Activated CD8-positive, alpha-beta memory T cell treated with anti-CD3 and anti-CD28 coated beads, Interleukin-2, amount 50 U/mL, for 4 hours (primary cell): ENCODE results near the gene NEURL3.

ENCODE experiments used
- DNase-seq: peaks from one replicate; pipeline ENCODE4 v3.0.0-alpha.2; 2020

The NEURL3 gene

DNA sequence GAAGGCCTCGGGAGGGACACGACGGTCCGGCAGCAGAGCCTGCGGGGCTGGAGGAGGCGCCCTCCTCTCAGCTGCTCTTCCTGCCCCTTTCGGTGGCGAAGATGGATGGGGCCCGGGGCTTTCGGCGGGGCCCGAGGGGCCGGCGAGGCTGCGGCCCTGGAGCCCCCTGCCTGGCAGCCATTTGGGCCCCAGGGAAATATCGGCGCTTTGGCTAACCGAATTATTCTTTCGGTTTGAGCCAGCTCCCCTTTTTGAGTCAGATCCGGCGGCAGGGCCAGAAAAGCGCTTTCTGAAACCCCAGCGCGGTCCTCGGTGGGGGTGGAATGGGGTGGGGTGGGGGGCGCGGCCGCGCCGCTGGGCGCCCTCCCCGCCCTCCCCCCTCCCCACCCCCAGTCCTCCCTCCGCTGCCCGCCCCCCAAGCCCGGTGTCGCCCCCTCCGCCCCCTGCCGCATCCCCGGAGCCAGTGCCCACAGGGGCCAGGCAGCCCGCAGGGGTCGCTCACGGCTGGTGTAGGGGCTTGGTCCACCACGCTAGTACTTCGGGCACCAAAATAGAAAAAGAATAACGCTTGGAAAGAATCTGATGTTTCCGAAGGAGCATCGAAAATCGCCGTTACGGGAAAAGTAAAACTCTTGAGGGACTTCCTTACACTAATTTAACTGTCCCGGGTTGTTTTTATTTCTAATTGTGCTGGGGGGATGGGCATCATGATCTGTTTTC lies 22.3 kb upstream of the NEURL3 start:
- peak; percentile 58 for DNase-seq

DNA sequence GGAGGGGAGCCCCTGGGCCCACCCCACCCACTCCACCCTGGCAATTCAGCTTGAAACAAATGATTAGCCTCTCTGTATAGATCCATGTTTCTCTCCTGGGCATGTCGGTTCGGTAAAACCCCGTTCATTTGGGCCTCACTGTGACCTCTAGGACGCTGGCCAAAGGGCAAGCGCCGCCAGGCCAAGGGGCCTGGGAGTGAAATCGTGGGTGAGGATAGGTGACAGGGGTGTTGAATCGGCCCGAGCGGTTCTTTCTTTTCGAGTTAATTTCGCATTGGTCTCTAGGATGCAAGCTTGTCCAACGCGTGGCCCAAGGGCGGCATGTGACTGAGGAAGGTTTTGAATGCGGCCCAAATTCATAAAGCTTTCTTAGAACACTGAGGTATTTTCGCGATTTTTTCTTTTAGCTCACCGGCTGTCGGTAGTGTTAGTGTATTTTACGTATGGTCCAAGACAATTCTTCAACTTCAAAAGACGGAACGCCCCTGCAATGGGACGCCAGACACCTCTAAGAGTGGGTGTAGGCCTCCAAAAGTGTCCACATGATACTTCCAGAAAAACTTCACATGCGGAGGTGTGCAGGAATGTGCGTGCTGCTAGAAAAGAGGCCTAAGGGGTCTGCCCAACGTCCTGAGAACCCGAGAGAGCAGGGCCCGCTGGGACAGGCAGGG lies 21.6 kb upstream of the NEURL3 start:
- no peak for DNase-seq

DNA sequence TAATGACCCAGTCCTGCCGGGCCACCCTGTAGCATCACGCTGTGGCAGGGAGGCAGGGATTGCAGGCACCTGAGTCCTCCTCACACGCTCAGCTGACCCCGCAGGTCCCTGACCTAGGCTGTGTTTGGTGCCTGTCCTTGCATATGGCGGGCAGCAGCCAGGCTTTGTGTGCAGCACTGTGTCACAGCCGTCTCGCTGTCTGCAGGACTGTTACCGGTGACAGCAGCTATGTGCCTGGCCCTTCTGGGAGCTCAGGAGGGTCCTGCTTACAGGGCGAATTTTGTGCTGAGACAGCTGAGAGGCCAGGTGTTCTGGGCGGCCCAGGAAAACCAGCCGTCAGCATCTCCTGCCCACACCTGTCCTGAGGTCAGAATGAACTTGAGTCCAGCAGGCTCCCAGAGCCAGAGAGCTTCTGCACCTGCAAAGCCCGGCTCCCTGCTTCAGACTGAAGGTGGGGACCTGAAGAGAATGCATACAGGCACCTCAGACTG lies 21.0 kb upstream of the NEURL3 start:
- DNase-seq: no peak

DNA sequence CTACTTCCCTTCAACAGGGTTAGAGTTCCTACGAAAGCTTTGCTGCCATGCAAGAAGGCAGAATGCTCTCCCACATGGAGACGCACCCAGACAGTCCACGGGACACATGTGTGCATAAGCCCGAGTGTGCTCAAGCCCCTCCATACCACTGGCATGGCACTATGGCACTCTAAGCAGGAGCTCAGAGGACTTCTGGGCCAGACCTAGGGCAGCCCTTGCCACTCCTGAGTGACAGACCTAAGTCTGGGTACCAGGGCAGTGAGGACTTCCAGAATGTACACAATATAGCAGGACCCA lies 20.0 kb upstream of the NEURL3 start:
- no peak for DNase-seq

DNA sequence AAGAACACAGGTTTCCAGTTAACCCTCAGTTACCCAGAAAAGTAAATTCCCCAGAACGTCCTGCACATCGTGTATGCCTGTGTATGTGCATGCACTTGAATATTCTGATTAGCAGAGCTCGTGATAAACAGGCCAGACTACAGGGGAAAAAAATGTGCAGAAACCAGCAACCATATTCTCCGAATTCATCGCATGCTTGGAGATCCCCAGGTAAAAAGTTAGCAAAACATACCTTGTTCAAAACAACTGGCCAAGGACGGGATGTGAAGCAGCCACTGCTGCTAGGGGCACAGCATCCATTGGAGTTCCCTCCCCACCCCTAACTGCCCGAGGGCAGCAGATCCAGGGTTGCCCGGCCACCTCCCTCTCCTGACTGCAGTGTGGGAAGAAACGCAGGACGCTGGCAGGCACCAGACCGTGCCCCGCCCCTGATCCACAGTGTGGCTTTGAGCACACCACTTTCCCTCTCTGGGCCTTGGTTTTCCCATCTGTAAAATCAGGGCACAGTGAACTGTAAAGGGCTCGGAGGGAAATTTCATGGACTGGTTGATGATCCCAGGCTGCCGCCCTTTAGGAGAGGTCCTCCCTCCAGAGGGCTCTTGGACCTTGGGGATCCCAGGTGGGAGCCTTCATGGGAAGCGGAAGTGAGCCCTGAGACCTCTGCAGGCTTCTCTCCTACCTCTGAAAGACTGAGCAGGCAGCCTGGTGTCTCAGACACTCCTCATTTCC lies 19.5 kb upstream of the NEURL3 start:
- no peak for DNase-seq

DNA sequence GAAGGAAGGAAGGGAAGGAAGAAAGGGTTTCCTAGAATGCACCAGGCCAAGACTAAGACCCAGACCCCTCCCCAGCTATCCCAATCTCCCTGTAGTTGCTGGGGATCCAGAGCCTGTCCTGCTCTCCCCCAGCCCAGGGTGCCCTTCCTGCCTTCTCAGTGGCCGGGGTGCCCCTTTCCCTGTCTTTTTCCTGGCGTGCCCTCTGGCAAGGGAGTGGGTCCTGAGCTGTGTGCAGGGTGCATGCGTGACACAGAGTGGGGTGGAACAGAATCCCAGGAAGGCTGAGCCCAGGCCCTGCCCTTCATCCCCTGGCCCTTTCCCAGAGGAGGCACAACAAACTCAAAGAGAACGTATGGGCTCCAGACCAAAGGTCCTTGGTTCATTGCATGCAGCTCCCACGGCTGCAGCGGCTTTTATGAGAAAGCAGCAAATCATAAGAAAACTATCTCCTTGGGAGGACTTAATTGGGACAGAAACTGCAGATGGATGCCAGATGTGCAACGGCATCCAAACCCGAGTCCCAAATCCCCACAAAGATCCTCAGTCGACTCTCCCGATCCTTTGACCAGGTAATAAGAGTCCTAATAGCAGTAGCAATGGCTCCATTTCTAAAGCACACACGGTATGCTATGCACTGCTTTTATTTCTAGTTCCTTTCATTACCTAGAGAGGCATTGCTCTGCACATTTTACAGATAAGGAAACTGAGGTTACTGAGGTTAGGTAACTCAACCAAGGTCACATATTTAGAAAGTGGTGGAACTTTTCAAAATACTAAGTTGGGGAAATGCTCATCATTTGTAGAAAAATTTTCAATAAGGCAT lies 18.7 kb upstream of the NEURL3 start:
- no peak for DNase-seq

DNA sequence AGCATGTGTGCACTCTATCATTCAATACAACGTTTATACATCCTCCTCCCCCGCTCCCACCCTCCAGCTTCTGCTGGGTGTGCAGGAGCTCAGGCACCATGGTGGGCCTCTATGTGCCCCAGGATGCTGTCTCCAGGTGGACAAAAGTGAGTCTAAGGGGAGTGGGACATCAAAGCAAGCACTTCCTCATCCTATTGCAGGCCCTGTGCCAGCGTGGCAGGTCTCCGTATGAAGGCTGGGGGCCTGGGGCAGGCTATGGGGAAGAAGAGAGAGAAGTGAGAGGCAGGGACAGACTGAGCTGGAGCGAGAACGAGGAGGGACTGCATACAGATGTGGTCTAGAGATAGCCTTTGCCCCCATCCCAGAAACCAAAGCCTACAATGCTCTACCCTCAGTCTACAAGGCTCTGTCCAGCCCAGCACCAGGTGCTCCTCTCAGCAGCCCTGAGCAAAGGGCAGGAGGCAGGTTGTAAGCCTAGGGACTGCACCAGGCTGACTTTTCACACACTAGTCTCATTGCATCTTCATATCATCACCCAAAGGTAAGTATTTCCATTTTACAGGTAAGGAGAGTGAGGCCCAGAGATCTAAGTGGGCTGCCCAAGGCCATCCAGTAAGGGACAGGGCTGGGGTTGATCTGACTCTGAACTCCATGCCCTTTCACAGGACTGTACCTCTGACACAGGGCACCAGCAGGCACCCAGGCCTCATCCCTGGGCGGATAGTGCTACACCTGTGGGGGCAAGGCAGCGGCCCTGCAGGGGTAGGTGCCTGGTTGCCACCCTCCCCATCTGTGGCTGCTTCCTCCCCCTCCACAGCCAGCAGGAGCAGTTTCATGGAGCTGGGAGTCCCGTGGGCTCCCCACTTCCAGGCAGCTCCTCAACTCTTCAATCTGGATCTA lies 17.4 kb upstream of the NEURL3 start:
- no peak for DNase-seq

DNA sequence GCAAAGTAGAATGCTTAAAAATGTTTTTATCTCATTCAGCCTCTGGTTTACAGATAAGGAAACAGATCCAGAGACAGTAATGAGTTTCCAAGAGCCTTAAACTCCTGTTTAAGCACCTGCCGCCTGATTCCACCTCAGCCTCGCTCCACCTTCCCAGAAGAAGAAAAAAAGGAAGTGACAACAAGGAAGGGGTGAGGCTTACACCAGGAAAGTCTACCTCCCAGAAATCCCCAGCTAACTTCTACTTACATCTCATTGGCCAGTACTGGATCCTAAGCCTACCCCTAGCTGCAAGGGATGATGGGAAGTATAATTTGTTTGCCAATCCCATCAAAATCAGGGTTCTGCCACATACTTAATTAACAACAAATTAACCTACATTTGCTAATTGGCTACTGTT lies 16.1 kb upstream of the NEURL3 start:
- DNase-seq: no peak

DNA sequence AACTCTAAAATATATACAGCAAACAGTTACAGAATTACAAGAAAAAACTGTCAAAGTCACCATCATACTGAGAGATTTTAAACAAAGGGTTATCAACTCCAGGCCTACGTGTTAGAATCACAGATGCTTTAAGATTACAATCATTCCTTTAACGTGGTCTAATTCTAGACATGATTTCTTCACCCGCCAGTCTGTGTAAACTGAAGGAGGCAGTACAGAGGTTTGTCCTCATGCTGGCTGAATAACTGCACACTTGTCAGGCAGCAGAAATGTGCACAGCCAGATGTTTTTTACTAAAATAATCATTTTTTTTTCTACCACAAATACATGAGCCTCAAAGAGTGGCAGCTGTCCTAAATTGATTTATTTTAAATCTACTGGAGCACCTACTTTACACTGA lies 15.5 kb upstream of the NEURL3 start:
- DNase-seq: no peak

DNA sequence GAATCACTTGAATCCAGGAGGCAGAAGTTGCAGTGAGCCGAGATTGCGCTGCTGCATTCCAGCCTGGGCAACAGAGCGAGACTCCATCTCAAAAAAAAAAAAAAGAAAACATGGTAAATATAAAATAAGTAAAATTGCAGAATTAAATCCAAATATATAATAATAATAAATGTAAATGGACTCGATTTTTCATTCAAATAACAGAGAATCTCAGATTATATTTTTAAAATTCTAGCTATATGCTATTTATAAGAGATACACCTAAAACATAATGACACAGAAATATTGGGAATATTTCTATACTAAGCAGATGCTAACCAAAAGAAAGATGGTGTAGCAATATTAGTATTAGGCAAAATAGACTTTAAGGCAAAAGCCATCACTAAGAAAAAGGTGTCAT lies 15.1 kb upstream of the NEURL3 start:
- no peak for DNase-seq

DNA sequence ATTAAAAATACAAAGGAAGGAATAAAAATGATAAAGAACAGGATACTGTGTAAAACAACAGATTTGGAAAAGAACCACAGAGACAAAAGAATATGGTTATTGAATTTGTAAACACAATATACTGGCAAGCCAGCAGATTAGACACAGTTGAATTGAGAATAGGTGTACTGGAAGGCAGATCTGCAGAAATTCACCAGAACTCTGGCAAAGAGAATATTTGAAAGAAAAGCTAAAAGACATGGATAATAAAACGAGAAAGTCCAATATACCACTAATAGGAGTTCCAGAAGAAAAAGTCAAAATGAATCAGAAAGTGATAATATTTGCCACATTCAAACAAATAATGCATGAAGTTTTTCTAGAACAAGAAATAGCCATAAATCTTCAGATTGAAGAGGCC lies 11.9 kb upstream of the NEURL3 start:
- DNase-seq: no peak

DNA sequence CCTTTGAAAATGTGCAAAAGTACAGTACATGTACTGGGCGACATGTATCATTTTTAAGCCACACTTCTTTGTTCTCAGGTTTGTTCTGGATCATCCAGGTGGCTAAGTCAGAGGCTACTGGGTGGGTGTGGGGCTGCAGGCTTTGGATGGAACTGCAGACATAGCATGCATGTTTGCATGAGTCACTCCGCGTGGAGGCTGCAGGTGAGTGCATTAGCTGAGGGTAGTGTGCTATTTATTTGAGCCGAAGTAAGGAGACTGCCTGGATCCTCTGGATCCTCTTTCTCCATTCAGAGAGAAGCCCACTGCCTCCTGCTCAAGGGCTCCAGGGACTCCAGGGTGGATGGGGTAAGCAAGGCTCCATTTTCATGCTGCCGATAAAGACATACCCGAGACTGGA lies 9.4 kb upstream of the NEURL3 start:
- DNase-seq: no peak

DNA sequence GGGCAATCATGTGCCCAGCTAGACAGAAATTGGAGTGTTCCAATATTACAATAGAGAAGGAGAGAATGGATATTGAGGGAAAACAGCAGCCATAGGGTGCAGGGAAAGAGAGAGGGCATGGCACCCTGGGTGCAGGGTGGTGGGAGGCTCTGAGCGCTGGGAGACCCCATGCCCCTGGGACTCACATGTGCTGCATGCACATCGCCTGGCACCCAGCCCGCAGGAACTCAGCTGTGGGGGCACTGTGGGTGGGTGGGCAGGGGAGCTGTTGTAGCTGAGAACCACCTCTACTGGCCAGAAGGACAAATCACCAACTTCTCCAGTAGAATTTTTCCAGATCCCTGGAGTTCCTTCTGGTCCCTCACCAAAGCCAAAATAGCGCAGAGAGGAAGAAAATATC lies 7.2 kb upstream of the NEURL3 start:
- no peak for DNase-seq

DNA sequence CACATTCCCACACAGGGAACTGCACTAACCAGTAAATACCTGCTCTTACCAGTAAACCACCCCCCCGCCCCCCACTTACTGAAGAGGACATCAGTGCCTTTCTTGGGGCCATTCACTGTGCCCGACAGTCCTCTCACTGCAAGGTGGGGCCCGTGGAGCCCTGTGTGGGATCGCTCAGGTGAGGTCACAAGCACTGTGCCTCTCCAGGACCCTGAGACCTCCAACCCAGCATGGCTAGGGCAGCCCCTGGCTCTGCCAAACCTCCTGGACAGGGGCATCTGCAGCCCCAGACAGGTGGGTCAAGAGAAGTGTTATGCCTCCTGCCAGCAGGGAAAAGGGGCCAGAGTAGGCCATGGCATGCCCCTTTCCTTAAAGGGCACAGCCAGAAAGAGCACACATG lies 6.7 kb upstream of the NEURL3 start:
- DNase-seq: no peak

DNA sequence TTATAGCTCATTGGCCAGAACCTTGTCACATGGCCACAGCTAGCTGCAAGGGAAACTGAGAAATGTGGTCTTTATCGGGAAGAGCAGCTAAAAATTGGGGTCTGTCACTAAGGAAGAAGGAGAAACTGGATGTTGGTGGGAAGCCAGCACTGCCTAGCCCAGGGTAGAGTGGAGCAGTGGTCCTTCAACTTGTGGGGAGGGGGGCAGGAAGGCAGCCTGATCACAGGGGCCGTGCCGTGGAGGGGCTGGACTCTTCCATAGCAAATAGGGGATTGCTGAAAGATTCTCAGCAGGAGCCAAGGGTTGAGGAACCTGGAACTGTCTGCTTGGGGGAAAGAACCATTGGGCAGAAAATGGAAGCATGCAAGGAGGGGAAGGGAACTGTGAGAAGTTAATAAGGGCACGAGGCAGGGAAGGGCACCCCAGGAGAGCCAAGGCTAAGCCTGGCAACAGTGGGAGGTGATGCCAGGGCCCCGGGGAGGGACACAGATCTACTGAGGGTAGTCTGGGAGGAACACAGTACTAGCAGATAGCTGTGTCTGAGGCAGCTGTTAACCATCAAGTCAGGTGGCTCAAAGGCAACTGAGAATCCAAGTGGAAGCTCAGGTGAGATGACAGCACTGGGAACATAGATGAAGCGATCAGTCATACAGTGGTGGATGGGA lies 5.9 kb upstream of the NEURL3 start:
- no peak for DNase-seq

DNA sequence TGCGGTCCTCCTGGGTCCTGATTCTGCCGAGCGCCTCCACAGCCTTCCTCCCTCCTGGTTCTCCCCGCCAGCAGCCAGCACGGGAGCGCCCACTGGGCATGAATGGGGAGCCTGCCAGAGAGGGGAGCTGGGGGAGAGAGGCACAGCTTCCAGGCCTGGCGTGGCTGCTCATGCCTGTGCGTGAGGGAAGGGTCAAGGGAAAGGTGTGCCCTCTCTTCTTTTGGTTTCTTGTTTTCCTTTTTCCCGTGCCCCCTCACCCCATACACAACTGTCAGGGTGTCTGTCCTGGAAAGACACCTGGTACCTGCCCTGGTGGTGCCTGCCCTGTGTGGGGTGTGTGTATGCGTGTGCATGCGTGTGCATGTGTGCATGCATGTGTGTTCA lies 4.7 kb upstream of the NEURL3 start:
- no peak for DNase-seq

DNA sequence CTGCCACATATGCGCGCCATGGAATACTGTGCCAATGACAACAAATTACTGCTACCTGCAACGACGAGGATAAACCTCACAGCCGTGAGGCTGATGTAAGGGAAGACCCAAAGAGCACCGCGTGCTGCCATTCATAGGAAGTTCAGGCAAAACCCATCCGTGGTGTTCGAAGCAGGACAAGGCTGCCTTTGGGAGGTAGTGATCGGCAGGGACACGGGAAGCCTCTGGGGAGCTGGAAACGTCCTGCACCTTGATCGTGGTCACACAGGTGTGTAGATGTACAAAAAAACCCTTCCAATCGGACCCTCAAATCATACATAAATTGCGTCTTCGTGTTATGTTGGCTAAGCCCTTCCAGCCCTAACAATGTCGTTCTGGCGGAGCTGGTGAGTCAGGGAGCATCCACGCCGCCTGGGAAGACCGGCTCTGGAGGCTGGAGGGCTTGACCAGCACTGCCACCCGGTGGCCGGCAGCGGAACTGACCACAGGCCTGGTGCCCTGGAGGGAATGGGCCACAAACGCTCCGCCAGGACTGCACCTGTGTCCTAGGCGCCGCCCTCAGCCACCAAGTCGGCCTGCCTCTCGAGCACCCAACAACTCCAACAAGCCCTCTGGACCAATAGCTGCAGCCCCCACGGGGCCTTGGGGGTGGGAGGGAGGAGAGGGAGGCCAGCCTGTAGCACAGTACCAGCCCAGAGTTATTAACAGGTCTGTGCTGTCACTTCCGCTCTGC lies 4.1 kb upstream of the NEURL3 start:
- DNase-seq: peak; percentile 62

DNA sequence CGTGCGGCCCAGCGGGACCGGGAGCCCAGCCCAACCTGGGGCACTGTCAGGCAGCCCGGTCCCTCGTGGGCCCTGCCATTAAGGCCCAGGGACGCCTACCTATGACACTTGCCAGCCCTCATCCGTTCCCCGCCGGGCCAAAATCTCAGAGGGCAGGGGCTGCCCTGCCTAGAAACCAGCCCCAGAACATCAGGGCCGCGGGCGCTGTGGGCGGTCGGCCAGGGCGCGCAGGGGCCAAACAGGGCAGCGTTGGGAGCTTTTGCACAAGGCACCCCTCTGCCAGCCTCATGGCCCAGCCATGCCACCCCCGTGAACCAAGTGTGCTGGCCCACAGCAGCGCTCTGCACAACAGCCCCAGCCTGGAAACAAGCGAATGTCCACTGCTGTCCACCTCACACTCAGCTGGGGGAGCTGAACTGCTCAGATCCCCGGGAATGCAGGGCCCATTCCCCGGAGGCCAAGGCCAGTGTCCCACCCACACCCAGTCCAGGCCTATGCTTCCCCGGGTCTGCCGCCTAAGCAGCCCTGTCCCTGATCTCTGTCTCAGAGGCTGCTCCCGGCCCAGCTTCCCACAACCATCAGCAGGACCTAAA lies 3.5 kb upstream of the NEURL3 start:
- no peak for DNase-seq

DNA sequence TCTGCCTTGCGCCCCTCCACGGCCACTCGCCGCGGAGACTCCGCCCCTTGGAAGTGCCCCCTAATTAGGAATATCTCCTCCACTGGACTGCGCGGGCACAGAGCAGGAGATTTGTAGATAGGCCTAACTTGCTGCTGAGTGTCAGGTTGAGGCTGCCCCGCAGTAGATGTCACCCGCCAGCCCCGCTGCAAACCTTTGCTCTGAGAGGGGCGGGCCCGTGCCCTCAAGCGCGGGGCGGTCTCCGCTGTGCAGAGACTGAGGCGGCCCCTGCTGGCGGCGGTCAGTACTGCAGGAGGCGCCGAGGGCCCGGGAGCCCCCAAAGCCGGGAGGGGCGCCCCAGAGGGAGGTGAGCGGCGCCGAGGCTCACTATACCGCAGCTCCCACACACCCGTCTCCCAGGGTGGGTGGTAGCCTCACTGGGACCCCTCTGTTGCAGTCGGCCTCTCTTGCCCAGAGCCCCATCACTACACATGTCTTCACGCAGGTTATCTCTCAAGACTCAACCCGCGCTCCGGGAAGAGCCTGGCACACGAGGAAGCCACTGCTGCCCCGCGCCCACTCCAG lies 2.9 kb upstream of the NEURL3 start:
- peak; percentile 94 for DNase-seq

DNA sequence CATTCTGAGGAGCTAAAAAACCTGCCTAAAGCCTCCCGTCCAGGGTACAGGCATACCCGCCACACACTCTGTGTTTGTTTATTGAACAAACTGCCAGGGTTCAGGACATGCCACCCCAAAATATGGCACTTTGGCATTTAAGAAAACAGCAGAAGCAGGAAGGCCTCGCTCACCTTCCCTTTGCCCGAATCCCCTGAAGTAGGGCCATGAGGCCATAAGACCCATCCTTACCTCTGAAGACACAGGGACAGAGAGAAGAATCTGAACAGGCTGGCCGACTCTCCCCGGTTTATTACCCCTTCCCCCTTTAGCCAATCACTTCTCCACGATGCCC lies 1.7 kb upstream of the NEURL3 start:
- no peak for DNase-seq
